Dendritic cell treated with granulocyte-macrophage colony-stimulating factor and Interleukin-4, amounts not matched to agents 40 ng/mL and 50 ng/mL, for 4 days (primary cell): ENCODE data around the gene PPL.
"Not testable (repeated sequence)": the region's sequence is repeated elsewhere in the genome, so short reads cannot be mapped to it uniquely, and the experiment has no call there.

Source experiments
- H3K27ac Mint-ChIP-seq: one replicate; pipeline ENCODE4 v1.8.0; 2022; ENCODE audit warnings: mild to moderate bottlenecking, mixed read lengths
- H3K27me3 Mint-ChIP-seq: one replicate; pipeline ENCODE4 v1.8.0; 2022; ENCODE audit warnings: mild to moderate bottlenecking, mixed read lengths
- H3K36me3 Mint-ChIP-seq: one replicate; pipeline ENCODE4 v1.8.0; 2022; ENCODE audit warnings: low read depth, mixed read lengths
- H3K4me1 Mint-ChIP-seq: one replicate; pipeline ENCODE4 v1.8.0; 2022; ENCODE audit warnings: low read depth, mixed read lengths
- H3K4me3 Mint-ChIP-seq: one replicate; pipeline ENCODE4 v1.8.0; 2022; ENCODE audit warnings: mild to moderate bottlenecking, moderate library complexity, mixed read lengths
- H3K9me3 Mint-ChIP-seq: one replicate; pipeline ENCODE4 v1.8.0; 2022; ENCODE audit warnings: mixed read lengths
- intact Hi-C: fragments of 100-400 bp; cut with micrococcal nuclease; formaldehyde crosslinking; loops from one replicate; pipeline ENCODE4 v1.15.0; 2022

Gene PPL

DNA sequence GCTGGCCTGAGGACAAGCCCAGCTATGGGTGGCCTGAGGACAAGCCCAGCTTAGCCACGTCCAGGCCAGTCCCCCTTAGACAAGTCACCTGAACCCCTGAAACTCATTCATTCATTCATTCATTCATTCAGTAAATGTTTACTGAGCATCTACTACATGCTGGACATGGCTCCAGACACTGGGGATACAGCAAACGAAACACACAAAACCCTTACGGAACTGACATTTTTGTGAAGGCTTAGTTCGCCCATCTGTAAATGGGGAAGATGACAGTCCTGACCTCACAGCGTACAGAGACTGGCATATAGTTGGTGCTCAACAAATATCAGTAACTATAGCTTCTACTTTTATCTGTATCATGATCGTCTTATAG, 37.5 kb downstream of the PPL start:
- no peaks in the 10 kb centered on the region for H3K9me3 Mint-ChIP-seq
- H3K36me3 Mint-ChIP-seq = no peaks in the 10 kb centered on the region
- H3K4me1 Mint-ChIP-seq = no peaks in the 10 kb centered on the region
- H3K27ac Mint-ChIP-seq = no peak overlapping the region
- H3K4me3 Mint-ChIP-seq = no peak overlapping the region
- H3K27me3 Mint-ChIP-seq = peaks cover 7% of the 10 kb centered on the region
- intact Hi-C loops = no loop called here

DNA sequence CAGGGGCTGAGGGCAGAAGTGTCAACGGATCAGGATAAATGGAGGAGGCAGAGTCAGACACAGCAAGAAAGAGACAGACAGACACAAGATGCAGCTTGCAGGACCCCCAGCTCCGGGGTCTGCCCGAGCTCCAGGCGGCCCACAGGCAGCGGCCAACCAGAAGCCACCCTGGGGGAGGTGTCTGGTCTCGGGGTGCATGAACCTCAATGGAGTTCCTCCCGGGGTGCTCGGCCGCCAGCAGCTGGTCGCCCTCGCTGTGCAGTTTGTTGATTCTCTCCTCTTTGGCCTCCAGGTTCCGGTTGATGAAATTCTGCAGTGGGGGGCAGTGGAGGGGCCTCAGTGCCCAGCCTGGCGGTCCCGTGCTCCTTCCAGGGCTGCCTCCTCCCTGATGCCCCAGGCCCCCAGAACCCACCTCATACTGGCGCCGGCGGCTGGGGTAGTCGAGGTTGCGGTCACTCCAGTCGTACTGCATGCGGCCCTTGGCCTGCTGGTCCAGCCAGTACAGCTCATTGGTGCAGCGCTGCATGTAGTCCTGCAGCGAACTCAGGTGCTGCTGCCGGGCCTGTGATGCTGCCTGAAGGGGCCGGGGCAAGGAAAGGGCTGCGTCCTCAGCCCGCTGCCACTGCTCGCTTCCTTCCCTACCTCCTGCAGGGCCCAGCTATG, 38.0 kb downstream of the PPL start:
- Mint-ChIP-seq H3K9me3 (no peaks in the 10 kb centered on the region), H3K27me3 (peaks cover 4% of the 10 kb centered on the region), H3K27ac (no peak overlapping the region), H3K36me3 (no peaks in the 10 kb centered on the region), H3K4me3 (no peak overlapping the region), H3K4me1 (no peaks in the 10 kb centered on the region)
- intact Hi-C loops = no loop called here

DNA sequence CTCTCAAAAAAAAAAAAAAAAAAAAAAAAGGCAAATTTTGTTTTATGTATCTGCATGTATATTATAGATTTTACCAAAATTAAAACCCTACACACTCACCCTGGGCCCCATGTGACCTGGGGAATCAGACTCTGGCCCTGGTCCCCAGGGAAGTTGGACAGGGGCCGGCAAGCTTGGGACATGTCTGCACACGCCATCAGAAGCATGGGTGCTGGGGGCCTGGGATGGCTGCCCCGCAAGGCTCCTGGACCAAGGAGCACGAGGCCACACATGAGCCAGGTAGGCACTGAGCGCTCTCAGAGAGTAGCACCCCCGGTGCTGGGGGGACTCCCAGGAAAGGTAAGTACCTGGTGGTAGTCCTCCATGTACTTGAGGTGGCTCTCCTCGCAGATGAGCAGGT, 39.6 kb downstream of the PPL start:
- Mint-ChIP-seq H3K9me3 (no peaks in the 10 kb centered on the region), H3K27ac (no peak overlapping the region), H3K36me3 (no peaks in the 10 kb centered on the region), H3K4me3 (no peak overlapping the region), H3K27me3 (peaks cover 3% of the 10 kb centered on the region), H3K4me1 (peaks cover 3% of the 10 kb centered on the region)
- intact Hi-C loops = no loop called here

DNA sequence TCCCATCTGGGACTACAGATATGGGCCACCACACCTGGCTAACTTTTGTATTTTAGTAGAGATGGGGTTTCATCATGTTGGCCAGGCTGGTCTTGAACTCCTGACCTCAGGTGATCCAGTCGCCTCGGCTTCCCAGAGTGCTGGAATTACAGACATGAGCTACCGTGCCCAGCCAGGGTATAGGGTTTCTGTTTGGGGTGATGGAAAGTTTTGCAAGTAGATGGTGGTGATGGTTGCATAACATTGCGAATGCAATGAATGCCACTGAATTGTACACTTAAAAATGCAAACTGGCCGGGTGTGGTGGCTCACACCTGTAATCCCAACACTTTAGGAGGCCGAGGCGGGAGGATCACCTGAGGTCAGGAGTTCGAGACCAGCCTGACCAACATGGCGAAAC, 40.2 kb downstream of the PPL start:
- H3K36me3 Mint-ChIP-seq, H3K27ac Mint-ChIP-seq, H3K4me1 Mint-ChIP-seq, H3K27me3 Mint-ChIP-seq, H3K9me3 Mint-ChIP-seq, H3K4me3 Mint-ChIP-seq, intact Hi-C loops: not testable (repeated sequence)

DNA sequence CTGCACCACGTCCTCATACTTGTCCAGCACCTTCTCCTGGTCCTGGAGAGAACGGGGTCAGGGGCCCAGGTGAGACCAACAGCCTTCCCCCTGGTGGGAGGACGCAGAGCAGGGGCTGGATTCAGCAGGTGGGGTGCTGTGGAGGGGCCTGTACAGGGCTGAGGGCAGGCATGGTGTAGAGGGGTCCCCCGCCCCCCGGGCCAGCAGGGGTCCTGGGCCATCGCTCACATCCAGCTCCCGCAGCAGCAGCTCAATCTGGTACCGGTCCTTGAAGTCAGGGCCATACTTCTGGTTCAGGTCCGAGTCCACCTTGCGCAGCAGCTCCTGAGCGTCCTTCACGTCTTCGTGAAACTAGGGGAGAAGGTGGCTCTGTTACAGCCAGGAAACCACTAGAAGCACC, 41.6 kb downstream of the PPL start:
- H3K9me3 Mint-ChIP-seq = no peaks in the 10 kb centered on the region
- H3K4me3 Mint-ChIP-seq = no peak overlapping the region
- peaks cover 9% of the 10 kb centered on the region for H3K4me1 Mint-ChIP-seq
- peaks cover 3% of the 10 kb centered on the region for H3K27me3 Mint-ChIP-seq
- intact Hi-C loops = no loop called here
- H3K36me3 Mint-ChIP-seq = peaks cover 5% of the 10 kb centered on the region
- H3K27ac Mint-ChIP-seq = no peak overlapping the region

DNA sequence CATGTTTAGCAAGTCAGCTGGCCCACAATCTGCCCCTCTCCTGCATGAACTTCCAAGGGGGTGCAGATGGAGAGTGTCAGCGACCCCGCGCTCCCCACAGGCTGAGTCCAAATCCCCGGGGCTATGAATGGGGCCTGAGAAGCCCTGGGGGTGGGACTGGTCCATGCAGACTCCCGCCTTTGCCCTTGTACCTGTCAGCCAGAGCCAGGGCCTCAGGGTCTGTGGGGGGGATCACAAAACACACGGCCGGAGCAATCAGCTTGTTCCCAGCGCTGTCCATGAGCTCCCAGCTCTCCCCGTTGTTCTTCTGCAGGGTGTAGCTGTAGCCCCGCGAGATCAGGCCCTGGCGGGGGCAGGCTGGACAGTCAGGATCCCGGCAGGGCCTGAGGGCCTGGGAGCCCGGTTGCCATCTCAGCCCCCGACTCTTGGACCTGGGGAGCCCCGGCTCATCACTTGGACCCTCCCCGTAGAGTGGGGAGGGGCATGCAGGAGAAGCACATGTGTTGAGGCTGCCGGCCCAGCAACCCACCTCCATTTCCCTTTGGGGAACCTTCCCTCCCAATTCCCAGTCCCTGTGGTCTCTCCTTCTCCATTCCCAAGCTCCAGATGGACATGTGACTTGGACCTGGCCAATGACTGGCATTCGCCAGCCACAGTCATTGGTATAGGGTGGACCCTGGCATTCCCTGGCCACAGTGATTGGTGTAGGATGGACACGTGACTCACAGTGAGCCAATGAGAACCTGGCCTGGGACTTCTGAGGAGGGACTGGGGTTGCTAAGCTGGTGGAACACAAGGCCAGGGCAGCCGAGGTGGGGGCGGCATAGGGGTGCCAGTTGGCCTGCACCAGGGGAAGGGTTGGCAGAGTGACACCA, 42.4 kb downstream of the PPL start:
- Mint-ChIP-seq H3K9me3 (no peaks in the 10 kb centered on the region), H3K27me3 (peaks cover 3% of the 10 kb centered on the region), H3K4me3 (no peak overlapping the region), H3K4me1 (peaks cover 9% of the 10 kb centered on the region), H3K36me3 (peaks cover 13% of the 10 kb centered on the region), H3K27ac (no peak overlapping the region)
- intact Hi-C loops = no loop called here

DNA sequence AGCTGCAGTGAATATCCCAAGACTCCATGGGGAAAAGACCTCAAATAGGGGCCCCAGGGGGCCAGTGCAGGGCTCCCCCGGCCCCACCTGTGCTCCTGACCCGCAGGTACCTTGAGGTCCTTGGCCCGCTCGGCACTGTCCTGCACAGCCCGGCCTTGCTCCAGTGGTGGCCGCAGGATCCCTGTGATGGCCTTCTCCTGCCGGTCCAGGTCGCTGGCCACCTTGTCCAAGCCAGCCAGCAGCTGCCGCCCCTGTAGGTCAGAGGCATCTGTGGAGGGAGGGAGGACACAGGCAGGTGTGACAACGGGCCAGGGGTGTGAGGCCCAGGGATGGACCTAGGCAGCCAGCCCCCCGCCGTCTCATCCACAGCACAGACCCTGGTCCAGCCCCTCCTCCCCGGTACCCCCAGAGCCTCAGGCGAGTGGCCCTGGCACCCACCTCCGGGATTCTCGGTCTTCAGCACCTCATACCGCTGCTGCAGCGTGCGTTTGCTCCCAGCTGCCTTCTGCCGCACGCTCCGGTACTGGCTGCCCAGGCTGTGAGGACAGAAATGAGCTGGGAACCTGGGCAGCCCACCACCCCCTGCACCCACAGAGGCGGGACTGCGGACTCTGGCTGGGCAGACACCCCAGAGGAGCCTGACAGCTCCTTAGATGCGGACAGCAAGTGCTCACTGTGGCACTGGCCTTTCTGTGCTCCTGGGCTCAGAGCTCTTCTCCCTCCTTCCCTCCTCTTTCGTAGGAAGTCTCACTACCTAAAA, 43.7 kb downstream of the PPL start:
- Mint-ChIP-seq H3K27ac (no peak overlapping the region), H3K36me3 (peaks cover 19% of the 10 kb centered on the region), H3K9me3 (no peaks in the 10 kb centered on the region), H3K27me3 (peaks cover 3% of the 10 kb centered on the region), H3K4me3 (no peak overlapping the region), H3K4me1 (peaks cover 9% of the 10 kb centered on the region)
- intact Hi-C loops = no loop called here

DNA sequence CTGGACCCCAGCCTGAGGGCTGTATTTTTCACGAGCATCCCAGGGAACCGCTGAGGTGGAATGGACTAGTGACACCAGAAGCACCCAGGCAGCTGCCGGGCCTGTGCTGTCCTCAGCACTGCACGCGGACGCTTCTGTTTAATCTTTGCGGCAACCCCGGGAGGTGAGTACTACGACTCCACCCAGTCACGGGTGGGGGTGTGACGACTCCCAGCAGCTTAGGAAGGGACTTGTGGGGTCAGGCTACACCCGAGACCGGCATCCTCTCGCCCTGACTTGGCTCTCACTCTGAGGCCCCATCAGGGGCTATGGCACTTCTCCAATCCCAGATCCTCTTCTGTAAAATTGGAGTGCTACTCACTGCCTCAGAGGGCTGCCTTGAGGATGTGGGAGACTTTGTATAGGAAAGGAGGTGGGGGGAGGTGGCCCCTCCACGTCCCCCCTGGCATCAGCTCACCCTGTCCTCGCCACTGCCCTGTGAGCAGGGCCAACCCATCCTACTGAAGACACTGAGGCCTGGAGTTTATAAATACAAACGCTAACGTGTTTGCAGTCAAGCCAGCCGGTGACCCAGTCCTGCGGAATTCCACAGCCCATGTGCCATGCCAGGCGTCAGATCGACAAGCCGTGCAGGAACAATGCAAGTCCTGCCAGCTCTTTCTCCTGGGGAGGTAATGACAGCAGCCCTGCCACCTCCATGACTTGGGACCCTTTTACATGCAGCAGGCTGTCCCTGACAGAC, 44.4 kb downstream of the PPL start:
- intact Hi-C loops = no loop called here
- Mint-ChIP-seq H3K27me3 (peaks cover 3% of the 10 kb centered on the region), H3K4me3 (no peak overlapping the region), H3K36me3 (peaks cover 26% of the 10 kb centered on the region), H3K4me1 (peaks cover 9% of the 10 kb centered on the region), H3K27ac (no peak overlapping the region), H3K9me3 (no peaks in the 10 kb centered on the region)

DNA sequence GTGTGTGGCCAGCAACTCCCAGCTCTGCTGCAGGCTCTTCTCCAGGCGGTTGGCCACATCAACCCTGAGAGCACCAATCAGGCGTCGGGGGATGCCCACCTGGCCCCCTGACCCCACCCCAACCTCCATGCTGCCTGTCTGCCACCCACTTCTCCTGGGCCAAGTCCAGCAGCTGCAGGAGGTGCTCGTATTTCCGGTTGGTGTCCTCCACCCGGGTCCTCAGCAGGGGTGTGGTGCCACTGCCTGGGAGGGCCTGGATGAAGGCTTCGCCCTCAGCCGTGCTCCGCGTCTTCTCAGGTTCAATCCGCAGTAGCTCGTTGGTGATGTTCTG, 45.1 kb downstream of the PPL start:
- intact Hi-C loops = no loop called here
- peaks cover 33% of the 10 kb centered on the region for H3K36me3 Mint-ChIP-seq
- no peak overlapping the region for H3K4me3 Mint-ChIP-seq
- H3K27me3 Mint-ChIP-seq = peaks cover 3% of the 10 kb centered on the region
- H3K27ac Mint-ChIP-seq = no peak overlapping the region
- H3K9me3 Mint-ChIP-seq = no peaks in the 10 kb centered on the region
- H3K4me1 Mint-ChIP-seq = peaks cover 9% of the 10 kb centered on the region

DNA sequence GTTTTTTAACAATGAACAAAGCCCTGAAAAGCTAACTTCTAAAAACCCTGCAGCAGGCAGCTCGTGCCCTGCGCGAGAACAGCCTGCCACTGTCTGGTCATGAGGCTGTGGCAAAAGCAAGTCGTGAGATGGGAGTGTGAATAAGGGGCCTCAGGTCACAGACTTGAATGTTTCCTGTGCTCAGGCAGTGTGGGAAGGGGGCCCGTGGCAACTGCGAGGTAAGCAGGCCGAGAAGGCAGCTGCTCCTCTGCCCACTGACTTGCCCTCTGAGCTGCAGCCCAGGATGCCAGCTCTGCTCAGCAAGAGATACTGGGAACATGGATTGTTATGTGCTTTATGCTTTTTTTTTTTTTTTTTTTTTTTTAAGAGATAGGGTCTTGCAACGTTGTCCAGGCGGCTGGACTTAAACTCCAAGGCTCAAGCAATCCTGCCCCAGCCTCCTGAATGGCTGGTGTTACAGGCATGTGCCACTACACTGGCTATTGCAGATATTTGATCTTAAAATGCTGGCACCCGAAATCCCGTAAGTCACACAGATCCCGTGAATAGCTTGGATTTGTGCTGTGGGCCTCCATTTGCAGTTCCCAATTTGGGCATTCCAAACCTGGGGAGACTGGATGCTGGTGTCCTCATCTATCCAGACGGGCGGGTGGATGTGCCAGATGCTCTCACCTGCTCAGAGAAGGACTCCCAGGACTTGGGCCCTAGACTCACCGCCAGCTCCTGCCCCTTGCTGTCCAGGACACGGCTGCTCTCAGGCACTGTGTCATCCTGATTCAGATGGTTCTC, 45.7 kb downstream of the PPL start:
- intact Hi-C loops = no loop called here
- H3K27me3 Mint-ChIP-seq = peaks cover 3% of the 10 kb centered on the region
- H3K9me3 Mint-ChIP-seq = no peaks in the 10 kb centered on the region
- peaks cover 39% of the 10 kb centered on the region for H3K36me3 Mint-ChIP-seq
- H3K4me3 Mint-ChIP-seq = no peak overlapping the region
- H3K27ac Mint-ChIP-seq = no peak overlapping the region
- peaks cover 9% of the 10 kb centered on the region for H3K4me1 Mint-ChIP-seq

DNA sequence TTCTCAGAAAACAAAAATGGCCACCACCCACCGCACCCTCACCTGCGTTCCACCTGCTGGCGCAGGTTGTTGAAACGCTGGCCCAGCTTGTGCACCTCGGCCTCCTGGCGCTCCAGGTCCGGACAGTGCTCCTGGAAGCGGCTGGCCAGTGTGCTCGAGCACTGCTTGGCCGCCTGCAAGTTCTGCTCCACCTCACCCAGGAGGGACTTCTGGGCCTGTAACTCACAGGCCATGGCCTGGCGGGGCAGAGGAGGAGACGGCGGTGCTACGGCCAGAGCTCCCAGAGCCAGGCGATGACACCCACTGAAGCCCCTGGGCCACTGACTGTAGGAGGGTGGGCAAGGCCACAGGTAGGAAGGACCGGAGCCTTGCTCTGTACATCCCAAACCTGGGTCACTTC, 46.3 kb downstream of the PPL start:
- peaks cover 45% of the 10 kb centered on the region for H3K36me3 Mint-ChIP-seq
- peaks cover 9% of the 10 kb centered on the region for H3K4me1 Mint-ChIP-seq
- no peak overlapping the region for H3K27ac Mint-ChIP-seq
- no peaks in the 10 kb centered on the region for H3K9me3 Mint-ChIP-seq
- intact Hi-C loops = no loop called here
- H3K4me3 Mint-ChIP-seq = no peak overlapping the region
- H3K27me3 Mint-ChIP-seq = peaks cover 1% of the 10 kb centered on the region

DNA sequence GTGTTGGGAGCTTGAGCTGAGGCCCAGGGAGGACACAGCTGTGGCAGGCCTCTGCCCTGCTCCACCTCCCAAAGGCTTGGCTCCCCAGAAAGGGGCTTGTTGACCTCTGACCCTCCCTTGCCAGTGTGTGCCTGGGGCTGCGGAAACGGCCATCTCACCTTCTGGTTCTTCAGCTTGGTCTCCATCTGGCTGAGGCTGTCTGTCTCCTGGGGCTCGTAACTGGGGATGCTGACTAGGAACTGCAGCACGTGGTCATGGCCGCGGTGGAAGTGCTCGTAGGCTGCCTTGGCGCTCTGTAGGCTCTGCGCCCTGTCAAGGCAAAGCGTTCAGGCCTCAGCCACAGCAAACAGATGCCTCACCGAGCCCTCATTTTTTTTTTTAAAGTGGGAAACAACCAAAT, 46.9 kb downstream of the PPL start:
- intact Hi-C loops = no loop called here
- H3K4me1 Mint-ChIP-seq = peaks cover 9% of the 10 kb centered on the region
- no peak overlapping the region for H3K27ac Mint-ChIP-seq
- no peak overlapping the region for H3K4me3 Mint-ChIP-seq
- no peaks in the 10 kb centered on the region for H3K27me3 Mint-ChIP-seq
- H3K36me3 Mint-ChIP-seq = peaks cover 51% of the 10 kb centered on the region
- H3K9me3 Mint-ChIP-seq = no peaks in the 10 kb centered on the region

DNA sequence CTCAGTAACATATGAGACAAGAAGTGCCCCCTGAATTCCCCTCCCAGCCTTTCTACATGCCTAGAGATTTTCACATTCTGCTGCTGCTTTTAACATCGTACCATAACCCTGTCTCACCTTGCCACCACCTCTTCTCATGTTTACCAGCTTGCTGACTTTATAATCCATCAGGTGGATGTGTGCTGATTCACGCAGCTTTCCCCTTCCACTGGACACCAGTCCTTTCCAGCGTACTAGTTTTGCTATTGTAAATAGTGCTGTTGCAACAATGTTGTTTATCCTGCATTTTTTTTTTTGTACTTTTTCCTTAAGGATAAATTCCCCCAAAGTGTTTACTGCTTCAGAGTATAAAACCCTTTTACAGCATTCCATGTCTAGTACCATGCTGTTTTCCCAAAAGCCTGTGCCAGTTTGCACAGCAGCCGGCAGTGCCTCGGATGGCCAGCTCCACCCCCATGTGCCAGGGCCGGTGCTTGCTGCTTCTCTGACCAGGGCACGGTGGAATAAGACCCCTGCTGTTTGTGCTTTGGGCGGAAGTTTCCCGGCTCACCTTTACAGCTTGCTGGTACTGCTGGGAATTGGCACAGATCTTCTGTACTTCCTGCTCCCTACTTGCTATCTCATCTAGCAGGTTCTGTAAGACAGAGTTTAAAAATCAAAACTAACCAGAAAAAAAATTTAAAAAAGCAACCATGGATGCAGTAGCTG, 48.4 kb downstream of the PPL start:
- Mint-ChIP-seq H3K27ac (no peak overlapping the region), H3K27me3 (no peaks in the 10 kb centered on the region), H3K9me3 (no peaks in the 10 kb centered on the region), H3K36me3 (peaks cover 66% of the 10 kb centered on the region), H3K4me3 (no peak overlapping the region), H3K4me1 (peaks cover 9% of the 10 kb centered on the region)
- intact Hi-C loops = no loop called here
